NT2/D1 (cell line): ENCODE measurements around the gene RPS6KA4.

Source experiments
- DNase-seq: peaks from one replicate; pipeline ENCODE4 v3.0.0-alpha.2; 2011; ENCODE audit warnings: low read depth, low spot score
- H3K27me3 ChIP-seq: 2 replicates; pipeline ENCODE4 v1.6.0; 2011; ENCODE audit warnings: mild to moderate bottlenecking; ENCODE audit not compliant: insufficient read length, insufficient read depth
- H3K36me3 ChIP-seq: 2 replicates; pipeline ENCODE4 v1.6.1; 2011; ENCODE audit warnings: mild to moderate bottlenecking, low read length, mixed read lengths; ENCODE audit not compliant: insufficient read depth, insufficient read length
- H3K4me1 ChIP-seq: 2 replicates; pipeline ENCODE4 v1.5.1; 2011; ENCODE audit not compliant: insufficient read depth, insufficient read length
- H3K4me3 ChIP-seq: 2 replicates; pipeline ENCODE4 v1.5.1; 2011; ENCODE audit warnings: low read depth; ENCODE audit not compliant: insufficient read length
- H3K9ac ChIP-seq: 2 replicates; pipeline ENCODE4 v1.6.0; 2011; ENCODE audit warnings: low read depth; ENCODE audit not compliant: insufficient read length
- H3K9me3 ChIP-seq: 2 replicates; pipeline ENCODE4 v1.5.1; 2011; ENCODE audit warnings: mild to moderate bottlenecking, low read length; ENCODE audit not compliant: insufficient read depth
- SUZ12 ChIP-seq: IDR thresholded peaks from 2 replicates; pipeline ENCODE4 v1.6.1; 2011; ENCODE audit not compliant: insufficient read length, insufficient read depth; ENCODE audit errors: extremely low read depth
- YY1 ChIP-seq: IDR thresholded peaks from 2 replicates; pipeline ENCODE4 v1.6.1; 2011; ENCODE audit not compliant: insufficient read length, insufficient read depth
- ZNF274 ChIP-seq: IDR thresholded peaks from 2 replicates; pipeline ENCODE4 v1.6.1; 2011; ENCODE audit warnings: mild to moderate bottlenecking, low read depth, low read length

Gene RPS6KA4

GRCh38 chr11:64388894-64389293 lies 29.9 kb downstream of the RPS6KA4 start:
- Histone ChIP-seq H3K36me3 (no peaks in the 10 kb centered on the region), H3K4me3 (no peak overlapping the region), H3K9ac (no peak overlapping the region), H3K9me3 (no peaks in the 10 kb centered on the region), H3K4me1 (peaks cover 6% of the 10 kb centered on the region), H3K27me3 (no peaks in the 10 kb centered on the region)
- TF ChIP-seq ZNF274 (no peak), SUZ12 (no peak), YY1 (no peak)
- DNase-seq = no peak

GRCh38 chr11:64389851-64390250 lies 30.9 kb downstream of the RPS6KA4 start:
- no peak overlapping the region for H3K9ac ChIP-seq
- no peak overlapping the region for H3K4me3 ChIP-seq
- peaks cover 6% of the 10 kb centered on the region for H3K4me1 ChIP-seq
- H3K36me3 ChIP-seq = no peaks in the 10 kb centered on the region
- TF ChIP-seq YY1 (no peak), SUZ12 (no peak), ZNF274 (no peak)
- no peaks in the 10 kb centered on the region for H3K9me3 ChIP-seq
- DNase-seq = no peak
- H3K27me3 ChIP-seq = no peaks in the 10 kb centered on the region

DNA sequence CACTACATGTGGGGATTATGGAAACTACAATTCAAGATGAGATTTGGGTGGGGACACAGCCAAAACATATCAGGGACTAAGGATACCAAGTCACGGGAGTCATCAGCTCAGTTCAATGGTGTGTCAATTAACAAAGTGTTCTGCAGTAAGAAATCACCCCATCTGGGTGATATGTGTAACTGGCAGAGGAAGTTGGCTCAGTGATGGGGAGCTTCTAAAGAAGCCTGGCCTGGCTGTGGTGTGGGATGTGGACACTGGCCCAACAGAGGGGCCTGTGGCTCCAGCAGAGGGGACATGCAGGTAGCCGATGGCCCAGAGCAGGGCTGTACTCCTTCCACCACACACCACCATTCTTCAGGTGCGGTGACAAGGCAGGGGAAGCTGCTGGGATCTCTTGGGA lies 31.6 kb downstream of the RPS6KA4 start:
- DNase-seq = no peak
- TF ChIP-seq ZNF274 = no peak
- no peak for TF ChIP-seq SUZ12
- no peak for TF ChIP-seq YY1
- H3K27me3 ChIP-seq = no peaks in the 10 kb centered on the region
- no peak overlapping the region for H3K4me3 ChIP-seq
- no peaks in the 10 kb centered on the region for H3K9me3 ChIP-seq
- peaks cover 6% of the 10 kb centered on the region for H3K4me1 ChIP-seq
- no peak overlapping the region for H3K9ac ChIP-seq
- H3K36me3 ChIP-seq = no peaks in the 10 kb centered on the region

DNA sequence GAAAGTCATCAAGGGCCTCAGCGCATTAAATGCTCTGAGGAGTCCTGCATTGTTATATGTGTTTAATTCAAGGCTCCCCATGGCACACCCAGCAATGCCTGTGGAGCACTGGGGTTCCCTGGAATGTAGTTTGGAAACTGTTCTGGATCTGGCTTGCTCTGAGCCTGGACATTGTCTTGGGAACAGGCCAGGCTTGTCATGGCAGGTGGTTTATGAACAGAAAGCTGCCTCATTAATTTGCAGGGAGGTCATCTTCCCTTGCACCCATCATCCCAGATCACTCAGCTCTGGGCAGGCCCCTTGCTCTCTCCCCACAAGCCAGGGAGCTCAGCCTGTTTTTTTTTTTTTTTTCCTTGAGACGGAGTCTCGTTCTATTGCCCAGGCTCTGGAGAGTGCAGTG lies 32.9 kb downstream of the RPS6KA4 start:
- Histone ChIP-seq H3K4me1 (peaks cover 13% of the 10 kb centered on the region), H3K36me3 (no peaks in the 10 kb centered on the region), H3K27me3 (no peaks in the 10 kb centered on the region), H3K4me3 (no peak overlapping the region), H3K9ac (no peak overlapping the region), H3K9me3 (no peaks in the 10 kb centered on the region)
- DNase-seq = no peak
- TF ChIP-seq SUZ12 (no peak), ZNF274 (no peak), YY1 (no peak)

- peak overlapping the region; percentile 5 for H3K4me3 ChIP-seq
- H3K27me3 ChIP-seq = no peaks in the 10 kb centered on the region
- H3K9ac ChIP-seq = peak overlapping the region; percentile 63
- peaks cover 16% of the 10 kb centered on the region for H3K4me1 ChIP-seq
- DNase-seq = no peak
- H3K36me3 ChIP-seq = no peaks in the 10 kb centered on the region
- H3K9me3 ChIP-seq = no peaks in the 10 kb centered on the region
- no peak for TF ChIP-seq SUZ12
- TF ChIP-seq ZNF274 = no peak
- TF ChIP-seq YY1 = no peak
Observed at GRCh38 chr11:64395545-64396078, 36.6 kb downstream of the RPS6KA4 start.

DNA sequence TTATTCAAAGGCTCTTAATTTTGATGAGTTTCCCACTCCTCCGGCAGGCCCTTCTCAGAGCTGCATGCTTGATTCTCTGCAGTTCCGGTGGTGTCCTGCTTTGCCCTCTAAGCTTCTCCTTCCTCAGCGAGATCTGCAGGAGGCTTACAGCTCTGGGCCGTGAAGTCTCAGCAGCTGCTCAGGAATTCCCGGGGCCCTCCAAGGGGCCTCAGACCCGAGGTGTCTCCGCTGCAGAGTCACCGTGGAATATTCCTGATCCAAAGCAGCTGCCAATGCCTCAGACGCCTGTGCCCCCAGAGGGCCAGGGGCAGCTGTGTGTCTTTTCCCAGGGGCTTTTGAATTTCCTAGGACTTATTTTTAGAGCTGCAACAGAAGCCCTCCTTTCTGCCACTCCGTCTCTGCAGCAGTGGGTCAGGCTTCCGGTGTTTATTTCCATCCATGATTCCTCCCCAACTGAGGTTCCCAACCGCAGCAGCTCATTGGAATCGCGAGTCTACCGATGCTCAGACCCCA lies 37.2 kb downstream of the RPS6KA4 start:
- Histone ChIP-seq H3K9me3 (no peaks in the 10 kb centered on the region), H3K4me3 (peak overlapping the region; percentile 9), H3K27me3 (no peaks in the 10 kb centered on the region), H3K9ac (peak overlapping the region; percentile 68), H3K4me1 (peaks cover 16% of the 10 kb centered on the region), H3K36me3 (no peaks in the 10 kb centered on the region)
- TF ChIP-seq SUZ12 (no peak), ZNF274 (no peak), YY1 (no peak)
- peak; percentile 86 for DNase-seq

- TF ChIP-seq YY1 (no peak), SUZ12 (no peak), ZNF274 (no peak)
- DNase-seq = no peak
- H3K9me3 ChIP-seq = no peaks in the 10 kb centered on the region
- no peak overlapping the region for H3K9ac ChIP-seq
- peaks cover 11% of the 10 kb centered on the region for H3K4me1 ChIP-seq
- H3K27me3 ChIP-seq = no peaks in the 10 kb centered on the region
- H3K4me3 ChIP-seq = no peak overlapping the region
- H3K36me3 ChIP-seq = no peaks in the 10 kb centered on the region
Observed at GRCh38 chr11:64400102-64400501, 41.1 kb downstream of the RPS6KA4 start.

DNA sequence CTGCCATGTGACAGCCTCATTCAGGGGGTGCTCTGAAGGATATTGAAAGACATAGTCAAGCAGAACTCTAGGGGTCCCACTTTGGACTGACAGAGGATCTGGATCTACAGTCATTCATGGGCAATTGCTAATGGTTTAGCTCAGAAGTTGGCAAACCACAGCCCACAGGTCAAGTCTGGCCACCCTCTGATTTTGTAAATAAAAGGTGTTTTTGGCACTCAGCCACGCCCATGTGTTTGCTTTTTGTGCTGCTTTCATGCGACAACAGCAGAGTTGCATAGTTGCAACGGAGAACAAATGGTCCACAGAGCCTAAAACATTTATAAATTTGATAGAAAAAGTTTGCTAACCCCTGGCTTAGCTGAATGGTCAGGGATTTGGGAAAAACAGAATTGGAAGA lies 41.7 kb downstream of the RPS6KA4 start:
- Histone ChIP-seq H3K9ac (no peak overlapping the region), H3K36me3 (no peaks in the 10 kb centered on the region), H3K4me1 (peaks cover 11% of the 10 kb centered on the region), H3K4me3 (no peak overlapping the region), H3K27me3 (no peaks in the 10 kb centered on the region), H3K9me3 (no peaks in the 10 kb centered on the region)
- DNase-seq = no peak
- TF ChIP-seq YY1 = no peak
- no peak for TF ChIP-seq SUZ12
- no peak for TF ChIP-seq ZNF274
